SIG-M5 (cell line): ENCODE measurements around the gene DDX4.
"Not testable (repeated sequence)": the region's sequence is repeated elsewhere in the genome, so short reads cannot be mapped to it uniquely, and the experiment has no call there.

Experiments
- DNase-seq: peaks from one replicate; lab custom pipeline; 2025; lab: John Stamatoyannopoulos, UW

DDX4 gene

GRCh38 chr5:55737793-55738192 lies at the start of gene DDX4:
TSS of gene DDX4 (plus strand) at chr5:55738061. CDS start at chr5:55738964, 903 bp downstream.
- DNase-seq = no peak

- DNase-seq = no peak
Observed at GRCh38 chr5:55691265-55692105, 46.4 kb upstream of the DDX4 start.

- DNase-seq = no peak
Observed at GRCh38 chr5:55692106-55692417, 45.8 kb upstream of the DDX4 start.

GRCh38 chr5:55692509-55692908 lies 45.4 kb upstream of the DDX4 start:
- no peak for DNase-seq

GRCh38 chr5:55694152-55694830 lies 43.6 kb upstream of the DDX4 start:
- no peak for DNase-seq

GRCh38 chr5:55696704-55697103 lies 41.2 kb upstream of the DDX4 start:
- not testable (repeated sequence) for DNase-seq

GRCh38 chr5:55699041-55699688 lies 38.7 kb upstream of the DDX4 start:
- DNase-seq = no peak

GRCh38 chr5:55700745-55701144 lies 37.1 kb upstream of the DDX4 start:
- DNase-seq = no peak

GRCh38 chr5:55701462-55702103 lies 36.3 kb upstream of the DDX4 start:
- DNase-seq = no peak

- DNase-seq = no peak
Observed at GRCh38 chr5:55702598-55703345, 35.1 kb upstream of the DDX4 start.

- no peak for DNase-seq
Observed at GRCh38 chr5:55706230-55706629, 31.6 kb upstream of the DDX4 start.

- DNase-seq = no peak
Observed at GRCh38 chr5:55708732-55709131, 29.1 kb upstream of the DDX4 start.

- DNase-seq = no peak
Observed at GRCh38 chr5:55711507-55712022, 26.3 kb upstream of the DDX4 start.

GRCh38 chr5:55712023-55712859 lies 25.6 kb upstream of the DDX4 start, which contains the start of gene SLC38A9:
TSS of gene SLC38A9 (minus strand) at chr5:55712324. CDS start at chr5:55697958, 14,366 bp downstream.
- DNase-seq = peak; percentile 76

- no peak for DNase-seq
Observed at GRCh38 chr5:55713871-55714270, 24.0 kb upstream of the DDX4 start.

GRCh38 chr5:55714339-55714738 lies 23.5 kb upstream of the DDX4 start:
- DNase-seq = no peak

- DNase-seq = no peak
Observed at GRCh38 chr5:55714749-55715148, 23.1 kb upstream of the DDX4 start.

- no peak for DNase-seq
Observed at GRCh38 chr5:55715519-55716078, 22.3 kb upstream of the DDX4 start.

GRCh38 chr5:55719026-55719425 lies 18.8 kb upstream of the DDX4 start:
- not testable (repeated sequence) for DNase-seq

- no peak for DNase-seq
Observed at GRCh38 chr5:55720188-55720703, 17.6 kb upstream of the DDX4 start.
